Keratinocyte (primary cell): ENCODE data around the gene PRKCE. TPM values are rescaled to one million over a fixed set of nuclear protein-coding genes. Genes with fewer than 3 reads are reported as not detected.

Experiments used
- DNase-seq: peaks from one replicate; pipeline ENCODE4 v3.0.0-alpha.2; 2011; ENCODE audit warnings: low read depth, missing footprints, low spot score
- FAIRE-seq: peaks from 2 replicates; lab custom pipeline; 2011; peaks lifted over from hg19 to GRCh38; lab: Jason Lieb, UNC
- H2AFZ ChIP-seq: 2 replicates; pipeline ENCODE4 v1.6.0; 2012; ENCODE audit warnings: low read length, control low read depth, inconsistent platforms; ENCODE audit not compliant: control insufficient read depth
- H3K27ac ChIP-seq: 2 replicates; pipeline ENCODE4 v1.5.1; 2011; ENCODE audit warnings: low read length; ENCODE audit not compliant: control insufficient read depth, insufficient read depth
- H3K27me3 ChIP-seq: 3 replicates; pipeline ENCODE4 v1.6.0; 2011; ENCODE audit warnings: low read length; ENCODE audit not compliant: control insufficient read depth, insufficient read depth; ENCODE audit errors: extremely low read depth
- H3K36me3 ChIP-seq, 2 experiments: 2 replicates in 1 of 2; 3 replicates in 1 of 2; pipeline ENCODE4 v1.5.1; 2011; ENCODE audit warnings: low read length in 2 of 2, mild to moderate bottlenecking in 1 of 2; ENCODE audit not compliant: control insufficient read depth in 2 of 2, insufficient read depth in 2 of 2; ENCODE audit errors: extremely low read depth in 1 of 2
- H3K4me1 ChIP-seq: 3 replicates; pipeline ENCODE4 v1.5.1; 2011; ENCODE audit warnings: low read length; ENCODE audit not compliant: control insufficient read depth, insufficient read depth; ENCODE audit errors: extremely low read depth
- H3K4me2 ChIP-seq: 3 replicates; pipeline ENCODE4 v1.6.0; 2011; ENCODE audit warnings: low read depth, low read length; ENCODE audit not compliant: control insufficient read depth, insufficient read depth; ENCODE audit errors: extremely low read depth
- H3K4me3 ChIP-seq, 3 experiments: fragments of 200-600 bp in 1 of 3; sonication (generic) in 1 of 3; 2 replicates in 2 of 3; 3 replicates in 1 of 3; pipeline ENCODE4 v1.5.1; 2011 to 2016; ENCODE audit warnings: low read length in 3 of 3, mild to moderate bottlenecking in 3 of 3, control low read depth in 2 of 3, inconsistent platforms in 1 of 3, low read depth in 1 of 3, mixed read lengths in 1 of 3, mixed run types in 1 of 3, moderate library complexity in 1 of 3; ENCODE audit not compliant: control insufficient read depth in 2 of 3, insufficient read depth in 2 of 3; ENCODE audit errors: extremely low read depth in 1 of 3
- H3K79me2 ChIP-seq: 2 replicates; pipeline ENCODE4 v1.6.0; 2012; ENCODE audit warnings: low read length; ENCODE audit not compliant: control insufficient read depth, insufficient read depth
- H3K9ac ChIP-seq: 3 replicates; pipeline ENCODE4 v1.6.0; 2011; ENCODE audit warnings: low read length; ENCODE audit not compliant: control insufficient read depth, insufficient read depth; ENCODE audit errors: extremely low read depth
- H3K9me1 ChIP-seq: 3 replicates; pipeline ENCODE4 v1.6.0; 2011; ENCODE audit warnings: low read length; ENCODE audit not compliant: control insufficient read depth, insufficient read depth; ENCODE audit errors: extremely low read depth
- H3K9me3 ChIP-seq: 2 replicates; pipeline ENCODE4 v1.5.1; 2012; ENCODE audit warnings: low read depth, low read length; ENCODE audit not compliant: control insufficient read depth
- H4K20me1 ChIP-seq: 3 replicates; pipeline ENCODE4 v1.6.0; 2011; ENCODE audit warnings: low read length; ENCODE audit not compliant: control insufficient read depth, insufficient read depth; ENCODE audit errors: extremely low read depth
- EZH2 ChIP-seq: IDR thresholded peaks from one replicate; pipeline ENCODE4 v1.6.1; 2012; ENCODE audit warnings: inconsistent platforms, mild to moderate bottlenecking, low read length, moderate library complexity
- dilution Hi-C: fragments of 300-500 bp; cut with MboI; formaldehyde crosslinking; loops from one replicate; pipeline ENCODE4 v1.7.0; 2020; ENCODE audit warnings: low sequenced_read_pairs; ENCODE audit not compliant: extremely low pct_ligation_motif_present
- polyA plus RNA-seq, 5 experiments: library from polyadenylated mRNA; depleted of rRNA in 3 of 5; stranded (reverse) in 3 of 5; stranded (forward) in 1 of 5; unstranded in 1 of 5; fragments of >200 nt; gene quantifications; 1 replicate in 1 of 5; 2 replicates in 3 of 5; 3 replicates in 1 of 5; pipeline versions ENCODE4 v1.2.1 to v1.2.3, GENCODE V29; 2011 to 2012; ENCODE audit warnings: missing spikeins in 2 of 5, low read depth in 1 of 5, low replicate concordance in 1 of 5
- TF ChIP-seq, protein P1 (sequence below), 3 experiments: IDR thresholded peaks in 1 of 3; conservative IDR thresholded peaks in 1 of 3; optimal IDR thresholded peaks in 1 of 3; 2 replicates in 2 of 3; 3 replicates in 1 of 3; pipeline versions ENCODE3 to v1.5.1; 2011; ENCODE audit warnings: low read length in 3 of 3, mild to moderate bottlenecking in 3 of 3, moderate library complexity in 2 of 3, control low read depth in 1 of 3, inconsistent platforms in 1 of 3; ENCODE audit not compliant: insufficient read depth in 2 of 3; ENCODE audit errors: extremely low read depth in 1 of 3

PRKCE gene
- polyA plus RNA-seq, 1 donor (not counting 4 experiments of a cell fraction or from before 2014, with no cell fraction given): 2.0 TPM

DNA sequence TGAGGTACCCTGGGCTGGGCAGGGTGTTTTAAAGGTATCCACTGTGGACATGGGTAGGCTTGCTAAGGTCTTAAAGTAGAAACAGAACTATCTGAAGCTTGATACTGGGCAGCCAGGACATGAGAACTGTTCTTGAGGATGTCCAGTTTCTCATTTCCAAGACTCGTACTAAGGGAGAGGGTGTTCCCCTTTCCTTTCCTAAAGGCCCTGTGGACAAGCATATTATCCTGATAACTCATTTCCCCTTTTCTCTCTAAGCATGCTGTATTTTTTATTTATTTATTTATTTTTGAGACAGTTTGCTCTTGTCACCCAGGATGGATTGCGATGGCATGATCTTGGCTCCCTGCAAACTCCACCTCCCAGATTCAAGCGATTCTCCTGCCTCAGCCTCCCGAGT lies 273.6 kb downstream of the PRKCE start:
- TF ChIP-seq, protein P1, sequence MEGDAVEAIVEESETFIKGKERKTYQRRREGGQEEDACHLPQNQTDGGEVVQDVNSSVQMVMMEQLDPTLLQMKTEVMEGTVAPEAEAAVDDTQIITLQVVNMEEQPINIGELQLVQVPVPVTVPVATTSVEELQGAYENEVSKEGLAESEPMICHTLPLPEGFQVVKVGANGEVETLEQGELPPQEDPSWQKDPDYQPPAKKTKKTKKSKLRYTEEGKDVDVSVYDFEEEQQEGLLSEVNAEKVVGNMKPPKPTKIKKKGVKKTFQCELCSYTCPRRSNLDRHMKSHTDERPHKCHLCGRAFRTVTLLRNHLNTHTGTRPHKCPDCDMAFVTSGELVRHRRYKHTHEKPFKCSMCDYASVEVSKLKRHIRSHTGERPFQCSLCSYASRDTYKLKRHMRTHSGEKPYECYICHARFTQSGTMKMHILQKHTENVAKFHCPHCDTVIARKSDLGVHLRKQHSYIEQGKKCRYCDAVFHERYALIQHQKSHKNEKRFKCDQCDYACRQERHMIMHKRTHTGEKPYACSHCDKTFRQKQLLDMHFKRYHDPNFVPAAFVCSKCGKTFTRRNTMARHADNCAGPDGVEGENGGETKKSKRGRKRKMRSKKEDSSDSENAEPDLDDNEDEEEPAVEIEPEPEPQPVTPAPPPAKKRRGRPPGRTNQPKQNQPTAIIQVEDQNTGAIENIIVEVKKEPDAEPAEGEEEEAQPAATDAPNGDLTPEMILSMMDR (optimal IDR thresholded peaks at IDR 0.05 in 1 of 3, IDR thresholded peaks at IDR 0.05 in 1 of 3, conservative IDR thresholded peaks at IDR 0.05 in 1 of 3; ENCODE audit: extremely low read depth in 1 of 3, insufficient read depth in 2 of 3, low read length in 3 of 3): no peak
- no peak for TF ChIP-seq EZH2
- Histone ChIP-seq H3K36me3 (no peaks in the 10 kb centered on the region), H3K79me2 (no peaks in the 10 kb centered on the region), H3K9ac (no peak overlapping the region), H3K27ac (no peak overlapping the region), H3K9me1 (peaks cover under 1% of the 10 kb centered on the region), H3K4me3 (no peak overlapping the region), H3K27me3 (no peaks in the 10 kb centered on the region), H2AFZ (no peak overlapping the region), H3K4me1 (peaks cover 11% of the 10 kb centered on the region), H3K9me3 (no peaks in the 10 kb centered on the region), H4K20me1 (no peaks in the 10 kb centered on the region), H3K4me2 (no peak overlapping the region)
- dilution Hi-C loops: no loop called here
- FAIRE-seq: no peak
- no peak for DNase-seq

DNA sequence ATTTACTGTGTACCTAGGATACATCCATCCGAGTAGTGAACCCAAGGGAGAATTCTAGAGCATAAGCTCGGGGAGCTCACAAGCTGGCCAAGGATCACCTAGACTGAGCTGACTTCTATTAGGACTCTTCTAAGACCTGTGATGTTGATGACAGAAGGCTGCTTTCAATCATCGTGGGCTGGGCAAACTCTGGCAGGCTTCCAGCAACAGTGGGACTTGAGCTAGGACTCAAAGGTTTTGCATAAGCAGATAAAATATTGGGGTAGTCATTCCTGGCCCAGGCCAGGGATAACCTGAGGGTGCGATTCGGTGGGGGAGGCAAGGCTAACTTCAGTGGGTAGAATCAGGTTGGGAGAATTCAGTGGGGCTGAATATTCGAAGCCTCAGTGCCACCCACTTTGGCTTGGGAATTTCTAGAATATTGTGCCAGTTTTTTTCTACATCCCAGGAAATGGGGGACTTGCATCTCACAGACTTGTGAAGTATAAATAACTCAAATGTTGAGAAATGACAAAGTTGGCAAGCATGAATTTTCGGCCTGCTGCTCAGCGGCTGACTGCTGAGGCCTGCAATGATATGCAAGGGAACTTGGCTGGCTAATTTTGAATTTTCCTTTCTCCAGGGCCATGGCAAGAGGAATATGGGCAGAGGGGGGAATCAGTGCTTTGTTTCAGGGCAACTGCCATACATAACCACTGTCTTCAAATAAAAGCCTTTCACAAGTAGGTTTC lies 274.3 kb downstream of the PRKCE start:
- Histone ChIP-seq H3K36me3 (no peaks in the 10 kb centered on the region), H3K27ac (no peak overlapping the region), H3K4me1 (peaks cover 10% of the 10 kb centered on the region), H2AFZ (no peak overlapping the region), H3K9me1 (no peaks in the 10 kb centered on the region), H4K20me1 (no peaks in the 10 kb centered on the region), H3K9me3 (no peaks in the 10 kb centered on the region), H3K27me3 (no peaks in the 10 kb centered on the region), H3K9ac (no peak overlapping the region), H3K4me3 (no peak overlapping the region), H3K79me2 (no peaks in the 10 kb centered on the region), H3K4me2 (no peak overlapping the region)
- FAIRE-seq (no peak), DNase-seq (no peak)
- TF ChIP-seq, protein P1 (optimal IDR thresholded peaks at IDR 0.05 in 1 of 3, IDR thresholded peaks at IDR 0.05 in 1 of 3, conservative IDR thresholded peaks at IDR 0.05 in 1 of 3; ENCODE audit: extremely low read depth in 1 of 3, insufficient read depth in 2 of 3, low read length in 3 of 3): no peak
- TF ChIP-seq EZH2: no peak
- dilution Hi-C loops: no loop called here
